Activated CD8-positive, alpha-beta memory T cell treated with anti-CD3 and anti-CD28 coated beads, Interleukin-2, amount 10 ng/mL, durations not matched to agents 7 days and 5 days (primary cell): ENCODE results near the gene FTO. TPM values are rescaled to one million over a fixed set of nuclear protein-coding genes. Genes with fewer than 3 reads are reported as not detected.

Experiments
- ATAC-seq: fragments of 150-1000 bp; cut with Tn5 transposase; one replicate; pipeline ENCODE4 v1.10.0; 2021; ENCODE audit warnings: moderate library complexity
- CTCF ChIA-PET: fragments of 350-600 bp; sonication (Branson Sonifier 250); formaldehyde crosslinking; loops from one replicate; lab custom pipeline; 2021; ENCODE audit warnings: antibody characterized with exemption; lab: Charles Lee
- DNase-seq: peaks from one replicate; pipeline ENCODE4 v3.0.0-alpha.2; 2020
- H3K27ac Mint-ChIP-seq: one replicate; pipeline ENCODE4 v1.8.0; 2021; ENCODE audit warnings: mild to moderate bottlenecking, mixed read lengths
- H3K27me3 Mint-ChIP-seq: one replicate; pipeline ENCODE4 v1.8.0; 2021; ENCODE audit warnings: mixed read lengths
- H3K36me3 Mint-ChIP-seq: one replicate; pipeline ENCODE4 v1.8.0; 2021; ENCODE audit warnings: mild to moderate bottlenecking, mixed read lengths
- H3K4me1 Mint-ChIP-seq: one replicate; pipeline ENCODE4 v1.8.0; 2021; ENCODE audit warnings: mixed read lengths
- H3K4me3 Mint-ChIP-seq: one replicate; pipeline ENCODE4 v1.8.0; 2021; ENCODE audit warnings: mild to moderate bottlenecking, moderate library complexity, mixed read lengths
- H3K9me3 Mint-ChIP-seq: one replicate; pipeline ENCODE4 v1.8.0; 2022; ENCODE audit warnings: low read depth, mixed read lengths
- total RNA-seq, 2 experiments: library from RNA; stranded (reverse); gene quantifications; one replicate each; pipeline ENCODE4 v1.2.3, GENCODE V29; 2021

The FTO gene
- total RNA-seq, 2 experiments from 2014 or later: 47.4 to 57.7 TPM

- H3K4me1 Mint-ChIP-seq: no peaks in the 10 kb centered on the region
- no peak for DNase-seq
- no peak overlapping the region for H3K4me3 Mint-ChIP-seq
- H3K9me3 Mint-ChIP-seq: no peaks in the 10 kb centered on the region
- no peaks in the 10 kb centered on the region for H3K36me3 Mint-ChIP-seq
- CTCF ChIA-PET: no interaction called here
- H3K27ac Mint-ChIP-seq: no peak overlapping the region
- H3K27me3 Mint-ChIP-seq: no peaks in the 10 kb centered on the region
- ATAC-seq: no peak
These were observed 345.9 kb downstream of the FTO start for GRCh38 chr16:54049591-54050458.

GRCh38 chr16:54050459-54051210 lies 346.7 kb downstream of the FTO start:
- Mint-ChIP-seq H3K27ac (no peak overlapping the region), H3K4me3 (no peak overlapping the region)
- no peak for ATAC-seq

GRCh38 chr16:54051821-54052220 lies 347.9 kb downstream of the FTO start:
- no peak for ATAC-seq

More at GRCh38 chr16:54050459-54051210, 346.7 kb downstream of the FTO start:
- CTCF ChIA-PET: no interaction called here
- DNase-seq: no peak
- Mint-ChIP-seq H3K4me1 (no peaks in the 10 kb centered on the region), H3K27me3 (no peaks in the 10 kb centered on the region), H3K36me3 (no peaks in the 10 kb centered on the region), H3K9me3 (no peaks in the 10 kb centered on the region)

GRCh38 chr16:54052271-54052670 lies 348.3 kb downstream of the FTO start:
- no peaks in the 10 kb centered on the region for H3K27me3 Mint-ChIP-seq
- H3K4me3 Mint-ChIP-seq: no peak overlapping the region
- H3K9me3 Mint-ChIP-seq: no peaks in the 10 kb centered on the region
- no peak overlapping the region for H3K27ac Mint-ChIP-seq
- ATAC-seq (no peak), DNase-seq (no peak)
- CTCF ChIA-PET: interaction anchor here (1.1 kb wide), 1 partner anchor 18 kb away, joined by 3 read pairs; no protein-coding TSS in a partner anchor
- no peaks in the 10 kb centered on the region for H3K4me1 Mint-ChIP-seq
- no peaks in the 10 kb centered on the region for H3K36me3 Mint-ChIP-seq

More at GRCh38 chr16:54051821-54052220, 347.9 kb downstream of the FTO start:
- Mint-ChIP-seq H3K36me3 (no peaks in the 10 kb centered on the region), H3K4me1 (no peaks in the 10 kb centered on the region), H3K27ac (no peak overlapping the region), H3K4me3 (no peak overlapping the region), H3K9me3 (no peaks in the 10 kb centered on the region), H3K27me3 (no peaks in the 10 kb centered on the region)
- no peak for DNase-seq
- CTCF ChIA-PET: interaction anchor here (1.1 kb wide), 1 partner anchor 18 kb away, joined by 3 read pairs; no protein-coding TSS in a partner anchor

- H3K27me3 Mint-ChIP-seq: no peaks in the 10 kb centered on the region
- no peak for DNase-seq
- H3K9me3 Mint-ChIP-seq: no peaks in the 10 kb centered on the region
- no peaks in the 10 kb centered on the region for H3K4me1 Mint-ChIP-seq
- no peak overlapping the region for H3K27ac Mint-ChIP-seq
- ATAC-seq: no peak
- H3K4me3 Mint-ChIP-seq: no peak overlapping the region
- CTCF ChIA-PET: no interaction called here
- H3K36me3 Mint-ChIP-seq: no peaks in the 10 kb centered on the region
These were observed 350.2 kb downstream of the FTO start for GRCh38 chr16:54053891-54054820.

GRCh38 chr16:54055191-54055590 lies 351.2 kb downstream of the FTO start:
- H3K36me3 Mint-ChIP-seq: no peaks in the 10 kb centered on the region
- ATAC-seq (no peak), DNase-seq (no peak)
- no peaks in the 10 kb centered on the region for H3K4me1 Mint-ChIP-seq
- H3K4me3 Mint-ChIP-seq: no peak overlapping the region
- no peaks in the 10 kb centered on the region for H3K9me3 Mint-ChIP-seq
- H3K27me3 Mint-ChIP-seq: no peaks in the 10 kb centered on the region
- H3K27ac Mint-ChIP-seq: no peak overlapping the region
- CTCF ChIA-PET: no interaction called here

- CTCF ChIA-PET: no interaction called here
- H3K4me3 Mint-ChIP-seq: no peak overlapping the region
- H3K36me3 Mint-ChIP-seq: no peaks in the 10 kb centered on the region
- no peak for DNase-seq
- no peak overlapping the region for H3K27ac Mint-ChIP-seq
- H3K9me3 Mint-ChIP-seq: no peaks in the 10 kb centered on the region
- H3K4me1 Mint-ChIP-seq: no peaks in the 10 kb centered on the region
- ATAC-seq: no peak
- no peaks in the 10 kb centered on the region for H3K27me3 Mint-ChIP-seq
These were observed 351.9 kb downstream of the FTO start for GRCh38 chr16:54055864-54056263.

GRCh38 chr16:54056921-54057320 lies 353.0 kb downstream of the FTO start:
- Mint-ChIP-seq H3K27me3 (no peaks in the 10 kb centered on the region), H3K36me3 (no peaks in the 10 kb centered on the region), H3K9me3 (no peaks in the 10 kb centered on the region), H3K4me3 (no peak overlapping the region), H3K27ac (no peak overlapping the region), H3K4me1 (no peaks in the 10 kb centered on the region)
- ATAC-seq (no peak), DNase-seq (no peak)
- CTCF ChIA-PET: no interaction called here

GRCh38 chr16:54059319-54059718 lies 355.4 kb downstream of the FTO start:
- no peak overlapping the region for H3K27ac Mint-ChIP-seq
- H3K27me3 Mint-ChIP-seq: no peaks in the 10 kb centered on the region
- H3K9me3 Mint-ChIP-seq: no peaks in the 10 kb centered on the region
- H3K36me3 Mint-ChIP-seq: no peaks in the 10 kb centered on the region
- no peak for DNase-seq
- H3K4me3 Mint-ChIP-seq: no peak overlapping the region
- ATAC-seq: no peak
- CTCF ChIA-PET: no interaction called here
- no peaks in the 10 kb centered on the region for H3K4me1 Mint-ChIP-seq

GRCh38 chr16:54060599-54061421 lies 356.9 kb downstream of the FTO start:
- H3K27me3 Mint-ChIP-seq: no peaks in the 10 kb centered on the region
- no peak overlapping the region for H3K4me3 Mint-ChIP-seq
- DNase-seq: no peak
- no peaks in the 10 kb centered on the region for H3K36me3 Mint-ChIP-seq
- H3K27ac Mint-ChIP-seq: no peak overlapping the region
- CTCF ChIA-PET: no interaction called here
- no peaks in the 10 kb centered on the region for H3K9me3 Mint-ChIP-seq
- no peaks in the 10 kb centered on the region for H3K4me1 Mint-ChIP-seq
- no peak for ATAC-seq

GRCh38 chr16:54061454-54061853 lies 357.5 kb downstream of the FTO start:
- H3K27me3 Mint-ChIP-seq: no peaks in the 10 kb centered on the region
- CTCF ChIA-PET: no interaction called here
- ATAC-seq (no peak), DNase-seq (no peak)
- H3K9me3 Mint-ChIP-seq: no peaks in the 10 kb centered on the region
- no peaks in the 10 kb centered on the region for H3K36me3 Mint-ChIP-seq
- no peak overlapping the region for H3K27ac Mint-ChIP-seq
- H3K4me1 Mint-ChIP-seq: no peaks in the 10 kb centered on the region
- no peak overlapping the region for H3K4me3 Mint-ChIP-seq

GRCh38 chr16:54062361-54063278 lies 358.7 kb downstream of the FTO start:
- Mint-ChIP-seq H3K9me3 (no peaks in the 10 kb centered on the region), H3K4me3 (no peak overlapping the region)

More at GRCh38 chr16:54062361-54063278, 358.7 kb downstream of the FTO start:
- no peak for DNase-seq
- H3K4me1 Mint-ChIP-seq: no peaks in the 10 kb centered on the region
- H3K36me3 Mint-ChIP-seq: no peaks in the 10 kb centered on the region
- ATAC-seq: no peak
- no peak overlapping the region for H3K27ac Mint-ChIP-seq
- H3K27me3 Mint-ChIP-seq: no peaks in the 10 kb centered on the region
- CTCF ChIA-PET: no interaction called here
